ENCODE measurements around the gene PLA2G2C.
"Not testable (repeated sequence)": the region's sequence is repeated elsewhere in the genome, so short reads cannot be mapped to it uniquely, and the experiment has no call there.

PLA2G2C gene, protein sequence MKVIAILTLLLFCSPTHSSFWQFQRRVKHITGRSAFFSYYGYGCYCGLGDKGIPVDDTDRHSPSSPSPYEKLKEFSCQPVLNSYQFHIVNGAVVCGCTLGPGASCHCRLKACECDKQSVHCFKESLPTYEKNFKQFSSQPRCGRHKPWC
- total RNA-seq: 0.19 to 1.3 (median 0.35) reads per million in 3 donors

DNA sequence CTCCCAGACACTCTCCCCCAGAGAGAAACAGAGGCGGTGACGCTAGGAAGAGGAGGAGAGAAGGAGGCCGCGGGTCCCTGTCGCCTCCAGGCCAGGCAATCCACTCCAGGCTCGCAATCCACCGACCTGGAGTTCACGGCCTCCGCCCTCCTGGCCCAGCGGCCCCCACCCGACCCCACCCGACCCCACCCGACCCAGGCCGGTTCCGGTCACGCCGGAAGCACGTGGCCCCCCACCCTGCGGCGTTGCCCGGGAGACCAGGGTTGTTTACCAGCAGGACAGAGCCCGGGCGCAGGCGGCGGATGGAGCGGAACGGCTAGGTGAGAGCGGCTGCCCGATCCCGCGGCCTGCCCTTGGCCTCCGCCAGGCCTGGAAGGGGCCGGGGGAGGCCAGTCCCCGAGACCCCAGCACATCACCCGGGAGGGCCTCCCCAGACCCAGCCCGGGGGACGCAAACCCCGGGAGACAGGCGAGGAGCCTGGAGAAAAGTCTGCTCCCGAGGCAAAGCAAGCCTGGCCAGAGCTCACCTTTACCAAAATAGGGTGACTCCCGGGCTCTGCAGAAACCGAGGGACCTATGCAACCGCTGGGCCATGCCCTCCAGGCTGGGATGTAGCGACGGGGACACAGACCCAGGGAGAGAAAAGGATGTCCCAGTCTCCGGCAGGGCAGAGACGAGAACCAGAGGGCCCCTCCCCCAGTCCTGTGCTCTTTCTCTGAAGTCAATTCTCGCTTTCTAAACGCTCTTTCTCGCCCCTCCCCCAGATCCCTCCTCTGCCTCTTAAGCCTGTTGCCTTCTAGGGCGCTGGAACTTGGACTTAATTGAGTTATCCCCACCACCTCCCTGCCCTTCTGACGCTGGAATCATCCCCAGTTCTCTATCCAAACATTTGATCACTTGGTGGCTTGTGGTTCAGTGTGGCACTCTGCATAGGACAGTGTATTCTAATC lies at the start of gene PLA2G2C, which contains the start of gene UBXN10:
Gene PLA2G2C, minus strand, starts transcription at position 685 of the 949 bp plus-strand sequence. CDS start 9,155 bp downstream, outside the sequence.
Gene UBXN10, plus strand, starts transcription at position 263 of the 949 bp plus-strand sequence. CDS start 4,466 bp downstream, outside the sequence.
- no peaks in the 10 kb centered on the region for H3K9me3 ChIP-seq (ENCODE audit: control insufficient read depth, low read length)
- peak in 2 of 3 donors; percentile 14 to 22 for DNase-seq
- H3K4me3 ChIP-seq (ENCODE audit: insufficient read depth, low read depth, low read length, poor library complexity, severe bottlenecking): peak within 1 kb of the TSS; percentile 66
- H3K4me1 ChIP-seq (ENCODE audit: control insufficient read depth, insufficient read depth, low read length, poor library complexity, severe bottlenecking): peaks cover 29% of the 10 kb centered on the region
- H3K36me3 ChIP-seq (ENCODE audit: control insufficient read depth, insufficient read depth, low read length): no peaks in the 10 kb centered on the region
- peak within 1 kb of the TSS; percentile 36 for H3K27ac ChIP-seq (ENCODE audit: insufficient read depth, low read length, poor library complexity, severe bottlenecking)
- H3K27me3 ChIP-seq (replicated peaks; ENCODE audit: control insufficient read depth, insufficient read depth, low read length, poor library complexity, severe bottlenecking): no peaks in the 10 kb centered on the region

DNA sequence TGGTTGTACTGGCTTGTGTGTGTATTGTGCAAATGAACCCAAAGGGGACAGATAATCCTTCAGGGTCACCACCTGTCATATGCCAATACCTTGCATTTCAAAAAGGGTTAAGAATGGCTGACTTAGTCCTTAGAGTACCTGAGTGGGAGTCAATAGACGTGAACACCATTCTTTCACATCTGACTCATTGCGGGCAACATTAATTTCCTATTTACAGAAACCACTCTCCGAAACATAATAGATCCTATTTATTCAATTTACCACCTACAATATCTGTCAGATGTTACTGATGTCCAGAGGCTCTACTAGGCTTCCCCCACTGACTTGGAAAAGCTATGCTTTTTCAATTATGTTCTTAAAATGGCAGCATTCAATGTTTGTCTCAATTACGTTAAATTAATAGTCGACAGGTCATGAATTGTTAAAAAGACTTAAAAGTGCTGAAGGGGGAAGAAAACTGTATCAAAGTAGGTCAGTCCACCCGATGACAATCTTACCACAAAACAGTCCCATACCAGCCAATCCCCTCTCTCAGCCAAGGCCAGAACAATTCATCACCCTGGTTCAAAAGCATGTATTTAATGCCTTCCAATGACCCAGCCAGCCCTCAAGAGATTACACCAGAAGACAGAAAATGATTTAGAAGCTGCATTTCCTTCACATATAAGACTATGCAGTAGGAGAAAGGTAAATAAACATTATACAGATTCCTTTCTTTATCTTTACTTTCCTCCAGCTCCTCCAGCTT lies 48.6 kb upstream of the PLA2G2C start:
- no peak for DNase-seq
- Histone ChIP-seq H3K27ac (ENCODE audit: insufficient read depth, low read length, poor library complexity, severe bottlenecking) (no peak overlapping the region), H3K4me1 (ENCODE audit: control insufficient read depth, insufficient read depth, low read length, poor library complexity, severe bottlenecking) (no peaks in the 10 kb centered on the region), H3K9me3 (ENCODE audit: control insufficient read depth, low read length) (no peaks in the 10 kb centered on the region), H3K36me3 (ENCODE audit: control insufficient read depth, insufficient read depth, low read length) (no peaks in the 10 kb centered on the region), H3K27me3 (replicated peaks; ENCODE audit: control insufficient read depth, insufficient read depth, low read length, poor library complexity, severe bottlenecking) (peaks cover 6% of the 10 kb centered on the region), H3K4me3 (ENCODE audit: insufficient read depth, low read depth, low read length, poor library complexity, severe bottlenecking) (no peak overlapping the region)

DNA sequence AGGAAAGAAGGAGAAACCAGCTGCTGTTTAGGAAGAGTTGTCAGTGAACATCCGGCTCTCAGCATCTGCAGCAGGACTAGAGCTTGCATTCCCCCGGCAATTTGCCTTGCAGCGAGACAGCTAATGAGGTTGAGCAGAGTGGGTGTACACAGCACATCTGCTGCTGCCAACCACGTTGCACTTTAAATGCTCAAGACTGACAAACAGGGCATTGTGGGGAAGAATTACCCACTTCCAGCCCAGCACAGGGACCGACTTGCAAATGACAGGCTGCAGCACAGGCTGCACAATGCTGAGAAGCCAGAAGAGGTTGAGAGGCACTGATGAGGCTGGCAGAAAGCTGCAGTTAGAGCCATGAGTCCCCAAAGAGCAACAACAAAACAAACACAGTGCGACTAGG lies 47.5 kb upstream of the PLA2G2C start:
- Histone ChIP-seq H3K27ac (ENCODE audit: insufficient read depth, low read length, poor library complexity, severe bottlenecking) (no peak overlapping the region), H3K36me3 (ENCODE audit: control insufficient read depth, insufficient read depth, low read length) (no peaks in the 10 kb centered on the region), H3K27me3 (replicated peaks; ENCODE audit: control insufficient read depth, insufficient read depth, low read length, poor library complexity, severe bottlenecking) (peaks cover 6% of the 10 kb centered on the region), H3K4me1 (ENCODE audit: control insufficient read depth, insufficient read depth, low read length, poor library complexity, severe bottlenecking) (no peaks in the 10 kb centered on the region), H3K4me3 (ENCODE audit: insufficient read depth, low read depth, low read length, poor library complexity, severe bottlenecking) (no peak overlapping the region), H3K9me3 (ENCODE audit: control insufficient read depth, low read length) (no peaks in the 10 kb centered on the region)
- DNase-seq: no peak

DNA sequence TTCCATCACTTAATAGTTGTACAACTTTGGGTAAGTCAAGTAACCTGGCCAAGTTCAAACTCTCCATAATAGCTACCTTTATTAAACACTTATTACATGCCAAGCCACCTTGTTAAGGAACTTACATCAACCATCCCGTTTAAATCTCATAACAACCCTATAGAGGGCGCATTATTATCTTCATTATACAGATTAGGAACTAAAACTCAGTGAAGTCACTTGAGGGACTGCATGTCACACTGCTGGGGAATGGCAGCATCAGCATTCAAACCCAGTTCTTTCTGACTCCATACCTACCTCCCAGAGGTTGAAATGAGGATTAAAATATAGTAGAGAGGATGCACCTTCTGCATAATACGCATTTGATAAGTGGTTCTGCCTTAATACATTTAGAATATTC lies 47.1 kb upstream of the PLA2G2C start:
- DNase-seq: no peak
- no peak overlapping the region for H3K4me3 ChIP-seq (ENCODE audit: insufficient read depth, low read depth, low read length, poor library complexity, severe bottlenecking)
- H3K36me3 ChIP-seq (ENCODE audit: control insufficient read depth, insufficient read depth, low read length): no peaks in the 10 kb centered on the region
- no peak overlapping the region for H3K27ac ChIP-seq (ENCODE audit: insufficient read depth, low read length, poor library complexity, severe bottlenecking)
- no peaks in the 10 kb centered on the region for H3K4me1 ChIP-seq (ENCODE audit: control insufficient read depth, insufficient read depth, low read length, poor library complexity, severe bottlenecking)
- H3K9me3 ChIP-seq (ENCODE audit: control insufficient read depth, low read length): no peaks in the 10 kb centered on the region
- peaks cover 6% of the 10 kb centered on the region for H3K27me3 ChIP-seq (replicated peaks; ENCODE audit: control insufficient read depth, insufficient read depth, low read length, poor library complexity, severe bottlenecking)

DNA sequence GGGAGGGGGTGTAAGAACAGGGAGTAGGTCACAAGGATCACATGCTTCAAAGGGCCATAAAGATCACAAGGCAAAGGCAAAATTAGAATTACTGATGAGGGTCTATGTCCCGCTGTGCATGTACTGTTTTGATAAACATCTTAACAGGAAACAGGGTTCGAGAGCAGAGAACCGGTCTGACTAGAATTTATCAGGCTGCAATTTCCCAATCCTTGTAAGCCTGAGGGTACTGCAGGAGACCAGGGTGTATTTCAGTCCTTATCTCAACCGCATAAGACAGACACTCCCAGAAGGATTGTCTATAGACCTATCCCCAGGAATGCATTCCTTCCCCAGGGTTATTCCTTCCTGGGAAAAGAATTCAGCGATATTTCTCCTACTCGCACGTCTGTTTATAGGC lies 46.2 kb upstream of the PLA2G2C start:
- not testable (repeated sequence) for H3K9me3 ChIP-seq (ENCODE audit: control insufficient read depth, low read length); H3K27ac ChIP-seq (ENCODE audit: insufficient read depth, low read length, poor library complexity, severe bottlenecking); DNase-seq; H3K4me1 ChIP-seq (ENCODE audit: control insufficient read depth, insufficient read depth, low read length, poor library complexity, severe bottlenecking); H3K4me3 ChIP-seq (ENCODE audit: insufficient read depth, low read depth, low read length, poor library complexity, severe bottlenecking); H3K36me3 ChIP-seq (ENCODE audit: control insufficient read depth, insufficient read depth, low read length); H3K27me3 ChIP-seq (replicated peaks; ENCODE audit: control insufficient read depth, insufficient read depth, low read length, poor library complexity, severe bottlenecking)

DNA sequence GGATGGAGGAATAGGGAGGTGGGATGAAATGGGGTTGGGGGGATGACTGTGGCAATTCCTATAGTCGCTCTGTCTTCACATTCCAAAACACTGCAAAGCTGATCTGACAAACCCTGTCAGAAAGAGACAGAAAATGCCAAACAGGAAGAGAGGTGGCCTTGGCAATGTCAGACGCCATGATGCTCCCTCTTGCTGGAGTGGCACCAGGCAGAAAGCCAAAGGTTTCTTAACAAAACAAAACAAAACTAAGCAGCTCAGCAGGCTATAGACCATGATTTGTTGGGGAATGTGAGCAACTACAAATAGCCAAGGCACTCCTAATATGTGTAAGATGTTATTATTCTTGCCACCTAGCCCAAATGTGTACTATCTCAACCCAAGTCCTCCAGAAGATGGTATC lies 42.9 kb upstream of the PLA2G2C start:
- Histone ChIP-seq H3K27ac (ENCODE audit: insufficient read depth, low read length, poor library complexity, severe bottlenecking) (no peak overlapping the region), H3K4me1 (ENCODE audit: control insufficient read depth, insufficient read depth, low read length, poor library complexity, severe bottlenecking) (no peaks in the 10 kb centered on the region), H3K27me3 (replicated peaks; ENCODE audit: control insufficient read depth, insufficient read depth, low read length, poor library complexity, severe bottlenecking) (peaks cover 5% of the 10 kb centered on the region), H3K36me3 (ENCODE audit: control insufficient read depth, insufficient read depth, low read length) (no peaks in the 10 kb centered on the region), H3K4me3 (ENCODE audit: insufficient read depth, low read depth, low read length, poor library complexity, severe bottlenecking) (no peak overlapping the region), H3K9me3 (ENCODE audit: control insufficient read depth, low read length) (no peaks in the 10 kb centered on the region)
- DNase-seq: no peak

DNA sequence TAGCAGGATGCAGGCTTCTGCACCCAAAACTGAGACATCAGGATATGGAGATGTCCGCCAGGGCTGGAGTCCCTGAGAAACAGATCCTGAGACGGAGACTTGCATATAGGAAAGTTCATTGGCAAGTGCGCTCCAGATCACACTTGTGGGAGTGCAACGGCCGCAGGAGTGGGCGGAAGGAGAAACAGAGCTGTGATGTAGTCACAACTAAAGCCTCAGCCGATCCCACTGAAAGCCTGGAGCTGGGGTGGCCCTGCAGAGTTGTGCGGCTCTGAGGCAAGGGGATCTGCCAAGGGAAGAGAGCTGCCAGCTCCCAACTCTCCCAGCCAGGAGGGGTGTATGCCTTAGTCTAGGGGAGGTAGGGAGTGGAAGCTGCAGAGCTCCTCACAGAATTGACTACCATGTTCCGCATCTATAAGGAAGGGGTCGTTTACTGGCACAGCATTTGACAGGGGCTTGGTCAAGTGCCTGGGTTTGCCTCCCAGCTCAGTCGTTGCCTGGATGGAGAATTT lies 42.1 kb upstream of the PLA2G2C start:
- Histone ChIP-seq H3K9me3 (ENCODE audit: control insufficient read depth, low read length) (no peaks in the 10 kb centered on the region), H3K27me3 (replicated peaks; ENCODE audit: control insufficient read depth, insufficient read depth, low read length, poor library complexity, severe bottlenecking) (no peaks in the 10 kb centered on the region), H3K4me1 (ENCODE audit: control insufficient read depth, insufficient read depth, low read length, poor library complexity, severe bottlenecking) (no peaks in the 10 kb centered on the region), H3K4me3 (ENCODE audit: insufficient read depth, low read depth, low read length, poor library complexity, severe bottlenecking) (no peak overlapping the region), H3K36me3 (ENCODE audit: control insufficient read depth, insufficient read depth, low read length) (no peaks in the 10 kb centered on the region), H3K27ac (ENCODE audit: insufficient read depth, low read length, poor library complexity, severe bottlenecking) (no peak overlapping the region)
- no peak for DNase-seq

DNA sequence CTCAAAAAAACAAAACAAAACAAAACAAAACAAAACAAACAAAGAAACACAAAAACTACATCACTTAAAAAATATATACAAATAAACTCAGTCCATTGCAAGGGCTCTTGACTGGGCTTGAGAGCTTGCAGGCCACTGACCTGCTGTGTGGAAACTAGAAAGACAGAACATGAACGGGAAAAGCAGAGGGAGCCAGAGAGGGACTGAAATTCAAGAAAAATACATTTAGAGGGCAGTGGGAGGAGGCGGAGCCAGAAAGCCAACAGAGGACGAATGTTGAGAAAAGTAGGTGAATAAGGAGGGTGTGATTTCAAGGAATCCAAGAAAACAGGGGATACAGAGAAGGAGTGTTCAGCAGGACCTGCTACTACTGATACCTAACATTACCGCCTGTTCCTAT lies 41.4 kb upstream of the PLA2G2C start:
- H3K27ac ChIP-seq (ENCODE audit: insufficient read depth, low read length, poor library complexity, severe bottlenecking): no peak overlapping the region
- no peak overlapping the region for H3K4me3 ChIP-seq (ENCODE audit: insufficient read depth, low read depth, low read length, poor library complexity, severe bottlenecking)
- H3K4me1 ChIP-seq (ENCODE audit: control insufficient read depth, insufficient read depth, low read length, poor library complexity, severe bottlenecking): no peaks in the 10 kb centered on the region
- no peaks in the 10 kb centered on the region for H3K27me3 ChIP-seq (replicated peaks; ENCODE audit: control insufficient read depth, insufficient read depth, low read length, poor library complexity, severe bottlenecking)
- DNase-seq: no peak
- no peaks in the 10 kb centered on the region for H3K9me3 ChIP-seq (ENCODE audit: control insufficient read depth, low read length)
- no peaks in the 10 kb centered on the region for H3K36me3 ChIP-seq (ENCODE audit: control insufficient read depth, insufficient read depth, low read length)

DNA sequence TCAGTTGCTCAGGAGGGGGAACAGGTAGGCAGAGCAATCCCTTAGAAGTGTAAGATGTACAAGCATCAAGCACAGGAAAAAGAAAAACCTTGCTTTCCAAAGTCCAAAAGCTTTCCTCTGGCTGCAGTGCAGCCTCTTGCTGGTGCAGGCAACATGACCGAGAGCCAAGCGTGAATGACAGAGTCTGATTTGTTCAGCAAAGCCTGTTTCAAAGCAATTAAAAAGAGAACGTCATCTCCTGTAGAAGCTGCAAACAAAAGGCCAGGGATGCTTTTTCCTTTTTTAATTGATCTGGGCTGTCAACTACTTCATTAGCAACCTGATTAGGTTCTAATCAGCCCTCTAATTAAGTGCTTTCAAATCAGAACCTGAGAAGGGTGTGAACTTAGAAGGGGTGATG lies 38.2 kb upstream of the PLA2G2C start:
- Histone ChIP-seq H3K27ac (ENCODE audit: insufficient read depth, low read length, poor library complexity, severe bottlenecking) (no peak overlapping the region), H3K27me3 (replicated peaks; ENCODE audit: control insufficient read depth, insufficient read depth, low read length, poor library complexity, severe bottlenecking) (peaks cover 3% of the 10 kb centered on the region), H3K9me3 (ENCODE audit: control insufficient read depth, low read length) (no peaks in the 10 kb centered on the region), H3K36me3 (ENCODE audit: control insufficient read depth, insufficient read depth, low read length) (no peaks in the 10 kb centered on the region), H3K4me3 (ENCODE audit: insufficient read depth, low read depth, low read length, poor library complexity, severe bottlenecking) (no peak overlapping the region), H3K4me1 (ENCODE audit: control insufficient read depth, insufficient read depth, low read length, poor library complexity, severe bottlenecking) (no peaks in the 10 kb centered on the region)
- DNase-seq: no peak

All from effector memory CD4-positive, alpha-beta T cell (primary cell).